WTC11 (cell line): ENCODE measurements around the gene APOBEC3G. TPM values are rescaled to one million over a fixed set of nuclear protein-coding genes. Genes with fewer than 3 reads are reported as not detected.

ENCODE experiments used
- ATAC-seq: fragments of 200-7000 bp; cut with Tn5 transposase; 2 replicates; pipeline ENCODE4 v1.10.0; 2021; ENCODE audit warnings: mild to moderate bottlenecking, moderate library complexity
- CTCF ChIA-PET: fragments of 300-600 bp; sonication (Branson Sonifier 250); formaldehyde crosslinking; loops from one replicate; lab custom pipeline; 2021; ENCODE audit warnings: antibody characterized with exemption; lab: Charles Lee
- POLR2A ChIA-PET: fragments of 350-600 bp; sonication (Branson Sonifier 250); formaldehyde crosslinking; loops from one replicate; lab custom pipeline; 2021; ENCODE audit warnings: antibody characterized with exemption; lab: Charles Lee
- DNase-seq: peaks from one replicate; pipeline ENCODE4 v3.0.0; 2021; ENCODE audit warnings: low spot score
- H3K27ac Mint-ChIP-seq: 2 replicates; pipeline ENCODE4 v1.8.0; 2021; ENCODE audit warnings: mixed read lengths
- H3K27me3 Mint-ChIP-seq: 2 replicates; pipeline ENCODE4 v1.8.0; 2021; ENCODE audit warnings: low read depth, mild to moderate bottlenecking, moderate library complexity, mixed read lengths
- H3K36me3 Mint-ChIP-seq: 2 replicates; pipeline ENCODE4 v1.8.0; 2021; ENCODE audit warnings: mixed read lengths
- H3K4me1 Mint-ChIP-seq: 2 replicates; pipeline ENCODE4 v1.8.0; 2022; ENCODE audit warnings: mixed read lengths
- H3K4me3 Mint-ChIP-seq: 2 replicates; pipeline ENCODE4 v1.8.0; 2021; ENCODE audit warnings: mild to moderate bottlenecking, moderate library complexity, mixed read lengths
- H3K9me3 Mint-ChIP-seq: 2 replicates; pipeline ENCODE4 v1.8.0; 2021; ENCODE audit warnings: mixed read lengths
- CBFB ChIP-seq: sonication (generic); formaldehyde crosslinking; IDR thresholded peaks from 2 replicates; pipeline ENCODE4 v1.8.1; 2022; ENCODE audit warnings: mild to moderate bottlenecking, low read depth, missing genetic modification reagents
- CREB1 ChIP-seq: sonication (generic); formaldehyde crosslinking; IDR thresholded peaks from 2 replicates; pipeline ENCODE4 v1.8.0; 2023; ENCODE audit warnings: mild to moderate bottlenecking, missing genetic modification reagents
- EMX1 ChIP-seq: fragments of 250-450 bp; sonication (Bioruptor Pico); IDR thresholded peaks from 2 replicates; pipeline ENCODE4 v1.8.0; 2021; ENCODE audit warnings: mild to moderate bottlenecking
- ETV6 ChIP-seq: sonication (generic); formaldehyde crosslinking; IDR thresholded peaks from 2 replicates; pipeline ENCODE4 v1.8.1; 2022; ENCODE audit warnings: mild to moderate bottlenecking, missing genetic modification reagents
- MXD4 ChIP-seq: fragments of 250-450 bp; sonication (Bioruptor Pico); IDR thresholded peaks from 2 replicates; pipeline ENCODE4 v1.8.0; 2021; ENCODE audit warnings: mild to moderate bottlenecking, moderate library complexity, borderline replicate concordance
- MYBL2 ChIP-seq: sonication (generic); formaldehyde crosslinking; IDR thresholded peaks from 2 replicates; pipeline ENCODE4 v1.8.1; 2023; ENCODE audit warnings: mild to moderate bottlenecking, moderate library complexity, missing genetic modification reagents
- NR2C2 ChIP-seq: sonication (generic); formaldehyde crosslinking; IDR thresholded peaks from 2 replicates; pipeline ENCODE4 v1.8.0; 2022; ENCODE audit warnings: mild to moderate bottlenecking, missing genetic modification reagents
- NR3C1 ChIP-seq: sonication (generic); formaldehyde crosslinking; conservative IDR thresholded peaks from 2 replicates; pipeline ENCODE4 v1.8.1; 2023; ENCODE audit warnings: low read depth, mild to moderate bottlenecking, missing genetic modification reagents
- PRRX2 ChIP-seq: fragments of 250-450 bp; sonication (Bioruptor Pico); IDR thresholded peaks from 2 replicates; pipeline ENCODE4 v1.8.0; 2021; ENCODE audit warnings: mild to moderate bottlenecking
- SMAD4 ChIP-seq: sonication (generic); formaldehyde crosslinking; IDR thresholded peaks from 2 replicates; pipeline ENCODE4 v1.8.0; 2022; ENCODE audit warnings: mild to moderate bottlenecking, missing genetic modification reagents
- TCF7 ChIP-seq: sonication (generic); formaldehyde crosslinking; IDR thresholded peaks from 2 replicates; pipeline ENCODE4 v1.8.0; 2022; ENCODE audit warnings: mild to moderate bottlenecking, low read depth, missing genetic modification reagents, moderate library complexity
- total RNA-seq: library from RNA; stranded (reverse); gene quantifications from 3 replicates; pipeline ENCODE4 v1.2.3, GENCODE V29; 2021
- TF ChIP-seq, protein P1 (sequence below): sonication (generic); formaldehyde crosslinking; IDR thresholded peaks from 2 replicates; pipeline ENCODE4 v1.8.0; 2023; ENCODE audit warnings: mild to moderate bottlenecking, missing genetic modification reagents
- TF ChIP-seq, protein P2 (sequence below): fragments of 250-450 bp; sonication (Bioruptor Pico); conservative IDR thresholded peaks from 2 replicates; pipeline ENCODE4 v1.9.0; 2021; ENCODE audit warnings: mild to moderate bottlenecking
- TF ChIP-seq, protein P3 (sequence below): sonication (generic); formaldehyde crosslinking; IDR thresholded peaks from 2 replicates; pipeline ENCODE4 v1.8.0; 2022; ENCODE audit warnings: missing genetic modification reagents
- TF ChIP-seq, protein P4 (sequence below): sonication (generic); formaldehyde crosslinking; IDR thresholded peaks from 2 replicates; pipeline ENCODE4 v1.8.1; 2023; ENCODE audit warnings: mild to moderate bottlenecking, missing genetic modification reagents, borderline replicate concordance
- TF ChIP-seq, protein P5 (sequence below): fragments of 250-450 bp; sonication (Bioruptor Pico); IDR thresholded peaks from 2 replicates; pipeline ENCODE4 v1.9.0; 2021; ENCODE audit warnings: moderate library complexity, mild to moderate bottlenecking, inconsistent platforms, borderline replicate concordance

The APOBEC3G gene
- total RNA-seq, 1 experiment from 2014 or later: 1.8 TPM

DNA sequence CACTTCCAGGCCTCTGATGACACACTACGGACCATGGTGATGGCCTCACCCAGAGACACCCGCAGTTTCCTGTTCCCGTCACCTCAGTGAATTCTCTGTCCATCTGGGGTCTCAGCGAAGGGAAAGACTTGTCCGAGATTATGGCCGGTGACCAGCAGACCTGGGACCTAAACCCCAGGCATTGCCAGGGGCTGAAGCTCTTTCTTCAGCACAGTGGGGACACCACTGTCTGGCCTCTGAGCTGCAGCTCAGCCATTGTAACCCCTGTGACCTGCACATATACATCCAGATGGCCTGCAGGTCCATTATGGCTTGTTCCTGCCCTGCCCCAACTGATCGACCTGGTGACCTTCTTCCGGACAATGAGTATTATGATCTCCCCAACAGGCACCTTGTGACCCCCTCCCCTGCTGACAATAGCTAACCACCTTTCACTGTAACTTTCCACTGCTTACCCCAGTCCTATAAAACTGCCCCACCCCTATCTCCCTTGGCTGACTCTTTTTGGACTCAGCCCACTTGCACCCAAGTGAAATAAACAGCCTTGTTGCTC lies 53.2 kb downstream of the APOBEC3G start:
- TF ChIP-seq NR2C2 (CRISPR knock-in tag) (no peak), CREB1 (CRISPR knock-in tag) (no peak), ETV6 (CRISPR knock-in tag) (no peak)
- TF ChIP-seq, protein P1, sequence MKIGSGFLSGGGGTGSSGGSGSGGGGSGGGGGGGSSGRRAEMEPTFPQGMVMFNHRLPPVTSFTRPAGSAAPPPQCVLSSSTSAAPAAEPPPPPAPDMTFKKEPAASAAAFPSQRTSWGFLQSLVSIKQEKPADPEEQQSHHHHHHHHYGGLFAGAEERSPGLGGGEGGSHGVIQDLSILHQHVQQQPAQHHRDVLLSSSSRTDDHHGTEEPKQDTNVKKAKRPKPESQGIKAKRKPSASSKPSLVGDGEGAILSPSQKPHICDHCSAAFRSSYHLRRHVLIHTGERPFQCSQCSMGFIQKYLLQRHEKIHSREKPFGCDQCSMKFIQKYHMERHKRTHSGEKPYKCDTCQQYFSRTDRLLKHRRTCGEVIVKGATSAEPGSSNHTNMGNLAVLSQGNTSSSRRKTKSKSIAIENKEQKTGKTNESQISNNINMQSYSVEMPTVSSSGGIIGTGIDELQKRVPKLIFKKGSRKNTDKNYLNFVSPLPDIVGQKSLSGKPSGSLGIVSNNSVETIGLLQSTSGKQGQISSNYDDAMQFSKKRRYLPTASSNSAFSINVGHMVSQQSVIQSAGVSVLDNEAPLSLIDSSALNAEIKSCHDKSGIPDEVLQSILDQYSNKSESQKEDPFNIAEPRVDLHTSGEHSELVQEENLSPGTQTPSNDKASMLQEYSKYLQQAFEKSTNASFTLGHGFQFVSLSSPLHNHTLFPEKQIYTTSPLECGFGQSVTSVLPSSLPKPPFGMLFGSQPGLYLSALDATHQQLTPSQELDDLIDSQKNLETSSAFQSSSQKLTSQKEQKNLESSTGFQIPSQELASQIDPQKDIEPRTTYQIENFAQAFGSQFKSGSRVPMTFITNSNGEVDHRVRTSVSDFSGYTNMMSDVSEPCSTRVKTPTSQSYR (CRISPR knock-in tag): no peak
- TF ChIP-seq, protein P2, sequence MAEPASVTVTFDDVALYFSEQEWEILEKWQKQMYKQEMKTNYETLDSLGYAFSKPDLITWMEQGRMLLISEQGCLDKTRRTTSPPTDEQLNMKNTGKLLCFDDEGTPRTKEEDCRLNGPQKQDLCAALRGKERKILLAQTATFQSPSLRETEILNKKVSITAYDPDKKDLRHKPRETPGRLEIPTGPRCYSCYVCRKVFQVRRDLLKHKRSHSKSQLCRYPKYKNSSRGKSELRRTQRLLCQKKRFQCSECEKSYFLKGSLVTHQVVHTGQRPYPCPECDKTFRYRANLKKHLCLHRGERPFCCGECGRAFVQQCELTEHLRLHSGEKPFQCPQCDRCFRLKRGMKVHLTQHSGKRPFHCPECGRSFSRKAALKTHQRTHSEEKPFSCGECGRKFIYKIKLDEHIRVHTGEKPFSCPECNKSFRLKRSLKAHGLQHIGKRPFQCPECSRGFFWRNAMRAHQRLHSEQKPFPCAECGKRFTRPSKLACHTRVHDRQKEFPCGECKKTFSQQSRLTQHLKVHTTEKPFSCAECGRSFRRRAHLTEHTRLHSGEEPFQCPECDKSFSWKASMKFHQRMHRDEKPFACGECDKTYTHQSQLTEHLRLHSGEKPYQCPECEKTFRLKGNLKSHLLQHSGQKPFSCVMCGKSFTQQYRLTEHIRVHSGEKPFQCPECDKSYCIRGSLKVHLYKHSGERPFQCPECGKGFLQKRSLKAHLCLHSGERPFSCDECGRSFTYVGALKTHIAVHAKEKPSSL (CRISPR knock-in tag): no peak
- TF ChIP-seq, all 79 proteins: peak for 0
- Mint-ChIP-seq H3K9me3 (no peaks in the 10 kb centered on the region), H3K27ac (no peak overlapping the region), H3K27me3 (no peaks in the 10 kb centered on the region; the same call in 1 of the 2 replicates), H3K4me1 (peaks cover 25% of the 10 kb centered on the region), H3K4me3 (no peak overlapping the region), H3K36me3 (no peaks in the 10 kb centered on the region)
- CTCF ChIA-PET: interaction anchor here (0.6 to 1.6 kb wide), 9 partner anchors 52 to 864 kb away, joined by 3 to 7 read pairs (median 4); partner anchors contain the start of gene APOBEC3C
- ATAC-seq (no peak), DNase-seq (no peak)
- POLR2A ChIA-PET: no interaction called here

DNA sequence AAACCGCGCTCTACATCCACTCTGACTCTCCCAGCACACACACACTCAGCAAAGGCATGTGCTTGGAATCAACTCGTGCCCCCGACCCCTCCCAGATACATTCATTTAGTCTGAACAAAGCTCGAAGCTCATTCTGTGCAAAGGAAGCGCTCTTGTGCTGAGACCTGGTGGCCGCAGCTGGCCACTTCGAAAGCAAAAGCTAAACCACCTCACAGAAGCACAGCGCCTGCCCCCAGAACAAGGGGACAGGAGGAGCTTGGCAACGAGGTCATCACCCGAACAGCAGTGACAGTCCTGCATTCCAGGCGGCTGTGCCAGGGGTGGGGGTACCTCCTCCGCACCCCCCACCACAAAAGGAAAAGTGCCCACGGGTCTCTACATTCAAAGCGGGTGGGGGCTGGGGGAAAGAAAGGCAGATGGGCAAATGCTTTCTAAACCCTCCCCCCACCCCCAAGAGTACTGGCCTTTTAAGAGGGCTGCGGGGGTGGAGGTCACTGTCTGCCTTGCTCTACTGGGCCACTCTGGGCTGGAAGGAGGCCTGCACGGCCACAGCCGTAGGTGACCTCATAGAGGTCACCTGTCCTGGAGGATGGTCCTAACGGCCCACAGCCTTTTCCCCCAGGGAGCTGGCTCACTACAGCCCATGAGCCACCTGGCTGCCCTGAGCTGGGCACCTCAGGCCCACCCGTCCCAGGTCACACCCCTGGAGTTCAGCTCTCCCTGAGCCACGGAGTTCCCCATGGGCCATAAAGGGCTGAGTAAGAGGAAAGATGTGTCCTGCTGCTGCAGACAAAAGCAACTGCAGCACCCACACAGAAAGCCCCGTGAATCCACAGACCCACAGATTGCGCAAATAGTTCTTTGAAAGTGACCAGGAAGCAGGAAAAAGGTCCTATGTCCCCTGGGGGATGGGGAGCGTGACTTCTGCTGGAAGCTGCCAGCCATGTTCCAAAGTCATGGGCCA lies 54.1 kb downstream of the APOBEC3G start:
- ChIA-PET CTCF (interaction anchor here (0.5 to 1.6 kb wide), 12 partner anchors 16 to 362 kb away, joined by 3 to 7 read pairs (median 4); partner anchors contain the start of gene APOBEC3C), POLR2A (no interaction called here)
- DNase-seq (no peak), ATAC-seq (no peak)
- Mint-ChIP-seq H3K9me3 (no peaks in the 10 kb centered on the region), H3K4me1 (peaks cover 27% of the 10 kb centered on the region), H3K27me3 (no peaks in the 10 kb centered on the region; the same call in 1 of the 2 replicates), H3K4me3 (no peak overlapping the region), H3K36me3 (no peaks in the 10 kb centered on the region), H3K27ac (no peak overlapping the region; the same call in 1 of the 2 replicates)
- no peak for TF ChIP-seq MYBL2 (CRISPR knock-in tag)
- TF ChIP-seq TCF7 (CRISPR knock-in tag): no peak
- TF ChIP-seq PRRX2: no peak
- TF ChIP-seq EMX1 (CRISPR knock-in tag): no peak
- TF ChIP-seq SMAD4: no peak
- no peak for TF ChIP-seq CBFB (CRISPR knock-in tag)

DNA sequence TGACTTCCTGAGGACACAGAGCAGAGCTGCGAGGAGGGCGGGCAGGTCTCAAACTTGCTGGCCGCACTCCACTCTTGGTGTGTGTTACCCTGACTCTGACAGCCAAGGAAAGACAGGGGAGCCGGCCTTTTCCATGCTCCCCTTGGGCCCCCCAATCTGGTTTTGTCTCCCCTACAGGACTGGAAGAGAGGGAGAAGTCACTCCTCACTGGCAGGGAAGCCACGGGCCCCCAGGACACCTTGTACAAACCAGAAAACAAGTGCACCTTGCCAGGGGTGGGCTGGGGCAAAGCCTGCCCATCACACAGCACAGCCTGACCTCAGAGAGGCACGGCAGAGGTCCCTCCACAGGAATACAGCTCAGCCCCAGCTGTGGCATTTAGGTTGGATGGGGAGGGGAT lies 55.2 kb downstream of the APOBEC3G start:
- peaks cover 27% of the 10 kb centered on the region for H3K4me1 Mint-ChIP-seq
- H3K4me3 Mint-ChIP-seq: no peak overlapping the region
- no peak overlapping the region for H3K27ac Mint-ChIP-seq
- DNase-seq (no peak), ATAC-seq (no peak)
- POLR2A ChIA-PET: no interaction called here
- CTCF ChIA-PET: interaction anchor here (1.3 to 4.4 kb wide), 3 partner anchors 17 to 263 kb away, joined by 4 to 49 read pairs (median 25); no protein-coding TSS in a partner anchor
- no peaks in the 10 kb centered on the region for H3K9me3 Mint-ChIP-seq
- no peaks in the 10 kb centered on the region for H3K36me3 Mint-ChIP-seq
- H3K27me3 Mint-ChIP-seq: no peaks in the 10 kb centered on the region; the same call in 1 of the 2 replicates
- TF ChIP-seq, protein P3, sequence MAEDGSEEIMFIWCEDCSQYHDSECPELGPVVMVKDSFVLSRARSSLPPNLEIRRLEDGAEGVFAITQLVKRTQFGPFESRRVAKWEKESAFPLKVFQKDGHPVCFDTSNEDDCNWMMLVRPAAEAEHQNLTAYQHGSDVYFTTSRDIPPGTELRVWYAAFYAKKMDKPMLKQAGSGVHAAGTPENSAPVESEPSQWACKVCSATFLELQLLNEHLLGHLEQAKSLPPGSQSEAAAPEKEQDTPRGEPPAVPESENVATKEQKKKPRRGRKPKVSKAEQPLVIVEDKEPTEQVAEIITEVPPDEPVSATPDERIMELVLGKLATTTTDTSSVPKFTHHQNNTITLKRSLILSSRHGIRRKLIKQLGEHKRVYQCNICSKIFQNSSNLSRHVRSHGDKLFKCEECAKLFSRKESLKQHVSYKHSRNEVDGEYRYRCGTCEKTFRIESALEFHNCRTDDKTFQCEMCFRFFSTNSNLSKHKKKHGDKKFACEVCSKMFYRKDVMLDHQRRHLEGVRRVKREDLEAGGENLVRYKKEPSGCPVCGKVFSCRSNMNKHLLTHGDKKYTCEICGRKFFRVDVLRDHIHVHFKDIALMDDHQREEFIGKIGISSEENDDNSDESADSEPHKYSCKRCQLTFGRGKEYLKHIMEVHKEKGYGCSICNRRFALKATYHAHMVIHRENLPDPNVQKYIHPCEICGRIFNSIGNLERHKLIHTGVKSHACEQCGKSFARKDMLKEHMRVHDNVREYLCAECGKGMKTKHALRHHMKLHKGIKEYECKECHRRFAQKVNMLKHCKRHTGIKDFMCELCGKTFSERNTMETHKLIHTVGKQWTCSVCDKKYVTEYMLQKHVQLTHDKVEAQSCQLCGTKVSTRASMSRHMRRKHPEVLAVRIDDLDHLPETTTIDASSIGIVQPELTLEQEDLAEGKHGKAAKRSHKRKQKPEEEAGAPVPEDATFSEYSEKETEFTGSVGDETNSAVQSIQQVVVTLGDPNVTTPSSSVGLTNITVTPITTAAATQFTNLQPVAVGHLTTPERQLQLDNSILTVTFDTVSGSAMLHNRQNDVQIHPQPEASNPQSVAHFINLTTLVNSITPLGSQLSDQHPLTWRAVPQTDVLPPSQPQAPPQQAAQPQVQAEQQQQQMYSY (CRISPR knock-in tag): no peak
- TF ChIP-seq, protein P4, sequence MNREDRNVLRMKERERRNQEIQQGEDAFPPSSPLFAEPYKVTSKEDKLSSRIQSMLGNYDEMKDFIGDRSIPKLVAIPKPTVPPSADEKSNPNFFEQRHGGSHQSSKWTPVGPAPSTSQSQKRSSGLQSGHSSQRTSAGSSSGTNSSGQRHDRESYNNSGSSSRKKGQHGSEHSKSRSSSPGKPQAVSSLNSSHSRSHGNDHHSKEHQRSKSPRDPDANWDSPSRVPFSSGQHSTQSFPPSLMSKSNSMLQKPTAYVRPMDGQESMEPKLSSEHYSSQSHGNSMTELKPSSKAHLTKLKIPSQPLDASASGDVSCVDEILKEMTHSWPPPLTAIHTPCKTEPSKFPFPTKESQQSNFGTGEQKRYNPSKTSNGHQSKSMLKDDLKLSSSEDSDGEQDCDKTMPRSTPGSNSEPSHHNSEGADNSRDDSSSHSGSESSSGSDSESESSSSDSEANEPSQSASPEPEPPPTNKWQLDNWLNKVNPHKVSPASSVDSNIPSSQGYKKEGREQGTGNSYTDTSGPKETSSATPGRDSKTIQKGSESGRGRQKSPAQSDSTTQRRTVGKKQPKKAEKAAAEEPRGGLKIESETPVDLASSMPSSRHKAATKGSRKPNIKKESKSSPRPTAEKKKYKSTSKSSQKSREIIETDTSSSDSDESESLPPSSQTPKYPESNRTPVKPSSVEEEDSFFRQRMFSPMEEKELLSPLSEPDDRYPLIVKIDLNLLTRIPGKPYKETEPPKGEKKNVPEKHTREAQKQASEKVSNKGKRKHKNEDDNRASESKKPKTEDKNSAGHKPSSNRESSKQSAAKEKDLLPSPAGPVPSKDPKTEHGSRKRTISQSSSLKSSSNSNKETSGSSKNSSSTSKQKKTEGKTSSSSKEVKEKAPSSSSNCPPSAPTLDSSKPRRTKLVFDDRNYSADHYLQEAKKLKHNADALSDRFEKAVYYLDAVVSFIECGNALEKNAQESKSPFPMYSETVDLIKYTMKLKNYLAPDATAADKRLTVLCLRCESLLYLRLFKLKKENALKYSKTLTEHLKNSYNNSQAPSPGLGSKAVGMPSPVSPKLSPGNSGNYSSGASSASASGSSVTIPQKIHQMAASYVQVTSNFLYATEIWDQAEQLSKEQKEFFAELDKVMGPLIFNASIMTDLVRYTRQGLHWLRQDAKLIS (CRISPR knock-in tag): no peak
- no peak for TF ChIP-seq ETV6 (CRISPR knock-in tag)
- no peak for TF ChIP-seq MXD4
- no peak for TF ChIP-seq NR3C1 (CRISPR knock-in tag)
- TF ChIP-seq, protein P5, sequence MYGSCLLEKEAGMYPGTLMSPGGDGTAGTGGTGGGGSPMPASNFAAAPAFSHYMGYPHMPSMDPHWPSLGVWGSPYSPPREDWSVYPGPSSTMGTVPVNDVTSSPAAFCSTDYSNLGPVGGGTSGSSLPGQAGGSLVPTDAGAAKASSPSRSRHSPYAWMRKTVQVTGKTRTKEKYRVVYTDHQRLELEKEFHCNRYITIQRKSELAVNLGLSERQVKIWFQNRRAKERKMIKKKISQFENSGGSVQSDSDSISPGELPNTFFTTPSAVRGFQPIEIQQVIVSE: no peak
